Skin epidermis (tissue), 12 donors: ENCODE results near the gene JAKMIP1.

ENCODE experiments used
- H3K27ac ChIP-seq, 21 experiments: fragments of 200-600 bp; sonication (generic) in 11 of 21; one replicate each; pipeline ENCODE4 v1.5.0; 2020; ENCODE audit warnings: mild to moderate bottlenecking in 3 of 21, inconsistent platforms in 2 of 21, moderate library complexity in 2 of 21
- H3K4me3 ChIP-seq, 7 experiments: fragments of 200-600 bp; sonication (generic) in 2 of 7; one replicate each; pipeline ENCODE4 v1.5.0; 2020; ENCODE audit warnings: inconsistent platforms in 2 of 7, mild to moderate bottlenecking in 2 of 7, moderate library complexity in 1 of 7

JAKMIP1 gene

DNA sequence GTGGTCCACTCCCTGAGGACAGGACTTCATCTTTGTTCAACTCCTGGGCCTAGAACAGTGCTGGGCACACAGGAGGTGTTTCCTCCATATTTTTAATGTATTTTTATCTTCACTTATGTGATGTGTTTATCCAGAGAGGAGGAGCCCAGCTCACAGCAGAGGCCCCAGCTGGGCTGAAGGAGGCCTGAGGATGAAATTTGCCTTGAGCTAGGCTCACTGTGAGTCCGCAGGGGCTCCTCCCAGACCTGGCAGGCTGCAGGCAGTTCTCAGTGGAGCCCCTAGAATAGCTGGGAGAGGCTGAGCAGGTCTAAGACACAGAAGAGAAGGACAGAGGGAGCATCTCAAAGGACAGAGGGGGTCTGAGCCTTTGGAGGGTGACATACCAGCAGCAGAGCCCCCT is 208.9 kb downstream of the JAKMIP1 start:
- no peak overlapping the region for H3K27ac ChIP-seq
- H3K4me3 ChIP-seq, result no peak overlapping the region

DNA sequence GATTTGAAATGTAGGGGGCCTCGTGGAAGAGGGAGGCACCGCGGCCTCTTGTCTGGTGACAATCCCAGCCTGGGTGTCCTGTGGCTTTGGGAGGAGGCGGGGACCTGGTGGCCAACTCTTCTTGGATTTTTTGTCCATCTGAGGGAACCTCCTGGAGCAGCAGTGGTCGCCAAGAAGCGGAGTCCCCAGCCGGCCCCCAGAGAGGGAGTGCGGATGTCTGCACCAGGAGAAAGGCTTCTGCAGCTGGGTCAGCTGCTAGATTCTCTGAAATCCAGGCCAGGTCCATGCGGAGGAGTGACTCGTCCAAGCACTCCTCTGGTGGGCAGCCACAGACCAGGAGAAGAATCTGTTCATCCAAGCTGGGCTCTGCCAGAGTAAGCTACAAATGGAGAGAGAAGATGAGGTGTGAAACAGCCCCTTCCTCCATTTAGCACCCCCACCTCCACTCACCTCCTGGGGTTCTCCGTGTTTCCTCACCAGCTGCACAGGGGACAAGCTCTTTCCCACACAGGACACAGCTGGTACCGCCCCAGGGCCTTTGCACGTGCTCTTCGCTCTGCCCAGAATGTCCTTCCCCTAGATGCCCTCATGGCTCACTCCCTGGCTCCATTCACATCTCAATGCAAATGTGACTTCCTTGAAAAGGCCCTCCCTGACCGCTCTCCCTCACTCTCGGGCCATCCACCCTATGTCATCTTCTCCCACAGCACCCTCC is 209.7 kb downstream of the JAKMIP1 start:
- H3K4me3 ChIP-seq, result no peak overlapping the region
- H3K27ac ChIP-seq, result no peak overlapping the region

DNA sequence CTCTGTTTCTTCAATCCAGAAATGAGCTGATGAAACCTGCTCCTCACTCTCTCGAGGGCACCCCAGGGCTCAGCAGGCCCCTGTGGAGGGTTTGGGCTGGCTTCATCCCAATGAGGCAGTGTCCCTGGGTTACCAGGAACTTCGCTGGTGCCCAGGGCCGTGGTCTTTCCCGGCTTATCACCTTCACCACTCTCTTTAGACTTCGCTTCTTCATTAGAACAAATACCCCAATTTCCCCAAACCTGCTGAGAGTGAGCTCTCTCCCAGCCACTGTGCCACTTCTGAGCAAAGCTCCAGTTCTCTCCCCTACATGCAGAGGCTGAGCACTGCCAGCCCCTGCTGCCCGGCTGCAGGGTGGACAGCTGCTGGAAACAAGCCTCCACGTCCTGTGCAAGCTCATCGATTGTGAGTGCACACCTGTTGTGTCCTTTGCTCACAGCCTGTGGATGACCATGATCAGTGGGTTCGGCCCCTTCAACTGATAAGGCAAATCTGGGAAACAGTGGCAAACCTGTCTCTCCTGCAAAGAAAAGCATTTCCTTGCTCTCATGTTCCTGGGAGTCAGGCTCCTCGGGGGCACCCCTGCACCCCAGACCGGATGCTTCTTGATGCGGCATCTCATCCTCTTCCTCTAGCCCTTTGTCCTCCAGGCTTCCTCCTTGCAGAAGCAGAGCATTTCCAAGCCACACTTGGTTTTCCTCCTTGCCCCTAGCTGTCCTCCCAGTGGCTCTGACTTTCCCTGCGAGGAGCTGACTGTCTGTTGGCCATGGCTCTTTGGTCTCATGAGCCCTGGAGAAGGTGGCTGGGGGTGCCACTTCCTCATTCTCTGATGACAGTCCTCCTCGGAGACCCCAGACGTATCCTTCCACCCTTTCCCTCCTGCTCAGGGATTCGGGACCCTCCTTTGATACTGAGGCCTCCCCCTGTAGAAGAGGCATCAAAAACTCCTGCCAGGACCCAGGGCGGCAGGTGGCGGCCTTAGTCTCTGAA is 210.8 kb downstream of the JAKMIP1 start:
- no peak overlapping the region for H3K27ac ChIP-seq
- H3K4me3 ChIP-seq, result no peak overlapping the region

DNA sequence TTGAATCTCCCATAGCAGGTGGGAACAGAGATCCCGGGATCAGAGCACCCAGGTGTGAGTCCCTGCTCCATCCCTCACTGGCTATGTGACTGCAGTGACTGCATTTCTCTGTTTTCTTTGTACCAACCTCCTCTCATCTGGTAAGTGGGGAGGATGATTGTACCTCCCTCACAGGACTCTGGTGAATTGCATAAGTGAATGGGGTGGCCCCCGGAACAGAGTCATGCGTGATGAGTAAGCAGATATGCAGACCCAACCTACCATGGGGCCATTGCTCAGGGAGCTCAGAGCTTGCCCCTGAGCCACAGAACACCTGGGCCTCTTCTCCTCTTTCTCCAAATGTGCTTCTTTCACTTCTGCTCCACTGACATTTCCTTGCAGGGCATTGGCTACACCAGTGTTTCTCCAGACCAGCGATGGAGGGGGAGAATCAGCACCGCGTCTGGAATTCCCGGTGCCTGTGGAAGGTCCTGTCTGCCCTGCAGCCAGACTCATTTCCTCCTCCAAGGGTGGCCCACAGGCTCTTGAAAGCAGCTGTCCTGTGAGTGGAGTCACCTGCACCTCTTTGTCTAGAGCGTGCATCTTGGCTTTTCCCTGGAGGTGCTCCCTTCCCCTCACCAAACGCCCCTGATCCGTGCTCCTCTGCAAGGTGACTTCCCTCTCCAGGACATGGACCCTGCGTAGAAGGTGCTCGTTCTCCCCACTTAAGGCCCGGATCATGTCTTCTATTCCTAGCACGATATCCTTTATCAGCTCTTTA is 212.1 kb downstream of the JAKMIP1 start:
- H3K27ac ChIP-seq, result no peak overlapping the region
- H3K4me3 ChIP-seq, result no peak overlapping the region

DNA sequence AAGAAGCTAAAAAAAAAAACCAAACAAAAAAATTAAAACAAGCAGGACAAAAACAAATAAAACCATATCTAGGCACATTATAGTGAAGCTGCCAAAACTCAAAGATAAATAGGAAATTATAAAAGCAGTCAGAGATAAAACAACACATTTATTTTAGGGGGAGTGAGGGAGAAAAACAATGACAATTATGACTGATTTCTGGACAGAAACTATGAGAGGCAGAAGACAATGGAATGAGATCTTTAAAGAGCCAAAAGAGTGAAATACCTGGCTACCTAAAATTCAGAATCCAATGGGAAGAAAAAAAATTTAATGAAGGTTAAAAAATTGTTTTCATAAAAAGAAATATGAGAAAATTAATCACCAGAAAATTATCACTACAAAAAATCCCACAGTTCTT is 215.5 kb downstream of the JAKMIP1 start:
- Histone ChIP-seq H3K4me3 (no peak overlapping the region), H3K27ac (no peak overlapping the region)

DNA sequence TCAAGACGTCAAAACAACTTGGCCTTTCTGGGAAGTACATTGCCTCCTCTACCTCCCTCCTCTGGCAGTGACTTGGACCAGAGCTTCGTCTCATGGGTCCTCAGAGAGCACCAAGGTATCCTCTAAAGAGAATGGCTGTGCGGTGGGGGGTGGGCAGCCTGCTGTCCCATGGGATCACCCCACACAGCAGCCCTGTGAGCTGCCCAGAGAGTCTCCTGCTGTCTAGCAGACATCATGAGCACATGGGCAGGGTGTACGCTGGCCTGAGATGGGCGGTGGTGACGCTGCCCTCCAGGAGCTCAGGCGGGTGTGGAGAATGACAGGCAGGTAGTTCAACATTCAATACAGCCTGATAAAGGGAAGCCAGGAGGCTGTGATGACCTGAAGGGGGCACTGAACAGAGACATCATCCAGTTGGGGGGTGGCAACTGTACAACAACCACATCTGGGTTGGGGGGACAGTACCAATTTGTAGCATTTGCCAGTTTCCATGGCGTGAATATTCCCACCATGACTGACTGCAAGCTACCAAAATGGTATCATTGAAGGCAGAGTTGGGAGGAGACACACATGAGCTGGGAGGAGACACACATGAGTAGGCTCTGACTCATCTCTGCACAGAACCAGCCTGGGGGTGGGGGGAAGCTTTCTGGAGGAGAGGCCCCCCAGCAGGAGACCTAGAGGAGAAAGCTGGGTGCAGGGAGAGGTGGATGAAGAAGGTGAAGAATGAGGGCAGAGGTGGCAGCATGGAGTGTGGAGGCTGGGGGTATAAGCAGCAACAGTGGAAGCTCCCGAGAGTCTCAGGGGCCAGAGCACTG is 218.0 kb downstream of the JAKMIP1 start:
- H3K4me3 ChIP-seq, result no peak overlapping the region
- no peak overlapping the region for H3K27ac ChIP-seq

DNA sequence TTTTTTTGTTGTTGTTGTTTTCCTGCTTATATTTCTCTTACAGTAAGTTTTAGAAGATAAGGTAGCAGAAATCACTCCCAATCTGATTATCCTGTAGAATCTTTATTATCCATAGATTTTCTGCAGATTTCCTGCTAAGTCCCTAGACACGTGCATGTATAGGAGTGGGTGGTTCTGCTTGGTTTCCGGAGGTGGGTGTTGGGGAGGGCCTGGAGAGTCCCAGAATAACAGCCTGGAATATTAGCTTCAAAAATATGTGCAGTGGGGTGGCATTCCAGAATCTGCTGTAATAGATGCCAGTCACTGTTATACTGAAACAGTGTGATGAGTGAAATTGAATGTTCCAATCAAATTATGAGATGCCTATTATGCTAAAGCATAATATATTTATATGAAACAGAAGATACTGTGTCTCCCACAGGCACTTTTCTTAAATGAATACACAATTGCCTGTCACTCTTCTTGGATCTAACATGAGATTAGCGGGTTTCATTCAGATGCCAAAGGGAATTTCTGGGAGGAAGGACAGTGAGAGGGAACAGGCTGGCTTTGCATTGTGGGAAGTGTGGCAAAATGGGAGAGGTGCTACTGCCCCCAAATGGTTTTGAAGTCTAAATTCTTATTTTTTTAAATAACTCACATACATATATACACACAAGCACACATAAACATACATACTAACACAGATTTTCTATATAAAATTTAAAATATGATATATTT is 219.8 kb downstream of the JAKMIP1 start:
- H3K4me3 ChIP-seq, result no peak overlapping the region
- H3K27ac ChIP-seq, result no peak overlapping the region

DNA sequence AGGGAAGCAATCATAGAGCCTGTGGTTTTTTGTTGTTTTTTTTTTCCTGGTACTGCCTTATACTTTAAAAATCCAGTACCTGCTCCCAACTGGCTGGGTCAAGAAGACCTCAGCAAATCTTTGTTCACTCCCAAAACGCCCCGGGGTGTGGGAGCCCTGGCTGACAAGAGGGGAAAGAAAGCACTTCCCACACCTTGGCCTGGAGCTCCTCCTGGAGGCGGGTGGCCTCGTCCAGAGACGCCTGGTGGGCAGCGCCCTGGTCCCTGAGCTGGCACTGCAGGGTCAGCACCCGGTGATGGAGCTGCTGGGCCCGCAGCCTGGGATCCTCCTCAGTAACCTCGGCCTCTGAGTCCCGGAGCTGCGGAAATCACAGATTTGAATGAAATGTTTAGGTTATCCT is 220.4 kb downstream of the JAKMIP1 start:
- Histone ChIP-seq H3K4me3 (no peak overlapping the region), H3K27ac (no peak overlapping the region)

DNA sequence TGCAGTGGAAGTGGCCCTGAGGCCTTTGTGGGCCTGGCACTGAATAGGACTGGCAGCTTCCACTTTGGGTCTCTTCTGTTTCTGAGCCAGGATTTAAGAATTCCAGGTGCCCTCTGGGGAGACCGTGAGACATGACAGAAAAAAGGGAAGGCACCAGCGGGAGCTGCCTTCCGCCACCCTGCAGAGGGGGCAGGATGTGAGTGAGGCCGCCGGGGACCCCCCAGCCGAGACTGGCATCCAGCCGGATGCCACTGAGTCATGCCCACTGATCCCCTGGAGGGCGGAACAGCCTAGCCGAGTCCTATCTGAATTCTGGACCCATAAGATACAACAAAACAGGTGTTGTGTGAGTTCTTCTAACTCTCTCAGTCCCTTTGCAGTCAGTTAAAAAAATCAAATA is 223.4 kb downstream of the JAKMIP1 start:
- Histone ChIP-seq H3K27ac (no peak overlapping the region), H3K4me3 (no peak overlapping the region)

DNA sequence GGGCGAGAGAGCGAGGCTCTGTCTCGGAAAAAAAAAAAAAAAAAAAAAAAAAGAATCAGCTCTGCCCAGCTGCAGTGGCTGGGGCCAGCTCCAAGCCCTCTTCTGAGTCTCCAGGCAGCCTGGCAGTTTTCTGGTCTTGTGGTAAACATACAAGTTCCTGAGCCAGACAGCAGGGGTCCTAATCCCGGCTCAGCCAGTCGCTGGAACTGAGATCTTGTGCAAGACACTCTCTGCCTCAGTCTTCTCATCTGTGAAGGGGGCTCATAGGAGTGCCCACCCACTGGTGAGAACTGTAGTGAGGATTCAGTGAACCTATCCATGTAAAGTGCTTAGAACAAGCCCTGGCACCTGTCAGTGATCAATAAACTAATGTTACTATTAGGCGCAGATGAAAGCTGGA is 223.9 kb downstream of the JAKMIP1 start:
- no peak overlapping the region for H3K27ac ChIP-seq
- no peak overlapping the region for H3K4me3 ChIP-seq
